ENCODE measurements around the gene ENTR1. TPM values are rescaled to one million over a fixed set of nuclear protein-coding genes. Genes with fewer than 3 reads are reported as not detected.

The ENTR1 gene
- total RNA-seq, 1 experiment from 2014 or later = 90.8 TPM

DNA sequence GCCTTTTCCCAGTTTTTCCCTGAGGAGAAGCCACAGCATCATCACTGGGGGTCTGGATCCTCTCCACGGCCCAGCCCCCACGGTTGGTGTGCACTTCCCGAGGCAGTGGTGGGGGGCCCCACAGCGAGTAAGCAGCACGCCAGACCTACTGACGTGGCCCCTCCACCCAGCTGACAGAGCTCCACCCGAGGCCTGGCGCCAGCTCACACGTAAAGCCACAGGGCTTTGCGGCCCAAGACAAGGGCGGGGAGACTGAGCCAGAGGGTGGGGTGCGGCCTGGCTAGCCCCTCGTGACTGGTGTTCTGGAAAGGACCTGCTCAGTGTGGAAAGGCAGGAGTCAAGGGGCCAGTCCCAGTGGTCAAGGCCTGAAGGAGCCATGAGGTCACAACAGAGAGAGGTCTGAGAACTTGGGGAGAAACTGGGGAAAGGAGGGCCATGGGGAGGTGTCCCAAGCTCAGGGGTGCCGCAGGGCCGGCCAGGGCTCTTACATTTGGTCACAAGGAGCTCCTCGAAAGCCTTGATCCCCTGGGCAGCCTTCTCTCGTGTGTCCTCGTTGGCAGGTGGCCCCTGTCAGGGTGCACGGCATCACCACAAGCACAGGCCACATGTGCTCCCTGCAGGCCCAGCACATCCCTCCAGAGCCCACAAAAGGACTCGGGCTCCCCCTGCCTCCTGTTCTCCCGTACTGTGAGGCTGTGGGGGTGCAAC, 15.9 kb downstream of the ENTR1 start:
- Histone ChIP-seq H3K4me3 (ENCODE audit: low read depth in 2 of 2, low read length in 2 of 2) (no peak overlapping the region), H3K9me3 (ENCODE audit: control insufficient read depth, insufficient read depth, low read depth, low read length) (no peaks in the 10 kb centered on the region), H3K27me3 (ENCODE audit: control insufficient read depth, insufficient read depth, low read length) (no peaks in the 10 kb centered on the region), H3K36me3 (ENCODE audit: control insufficient read depth, insufficient read depth, low read length) (no peaks in the 10 kb centered on the region; the same call in 1 of the 2 replicates), H3K27ac (ENCODE audit: low read length) (no peak overlapping the region), H3K4me1 (ENCODE audit: control insufficient read depth, insufficient read depth, low read length) (0 out of 2 replicates have a peak, but pooled peaks cover 4% of the 10 kb centered on the region)
- no peak for ATAC-seq
- ChIA-PET POLR2A (interaction anchor here (1.0 kb wide), 1 partner anchor 9 kb away, joined by 6 read pairs; no protein-coding TSS in a partner anchor), CTCF (no interaction called here)
- DNase-seq (ENCODE audit: low read depth, low spot score) = no peak
- intact Hi-C loops (cut with micrococcal nuclease; ENCODE audit: unreplicated experiment) = no loop called here
- in situ Hi-C loops (cut with HindIII; ENCODE audit: low pct_unique_long_range_greater_than_20kb, low sequenced_read_pairs) = no loop called here
- no peak for TF ChIP-seq POLR2AphosphoS5 (IDR thresholded peaks at IDR 0.05; ENCODE audit: low read depth, low read length)
- BruUV-seq (replicated peaks) = no TSS peak

DNA sequence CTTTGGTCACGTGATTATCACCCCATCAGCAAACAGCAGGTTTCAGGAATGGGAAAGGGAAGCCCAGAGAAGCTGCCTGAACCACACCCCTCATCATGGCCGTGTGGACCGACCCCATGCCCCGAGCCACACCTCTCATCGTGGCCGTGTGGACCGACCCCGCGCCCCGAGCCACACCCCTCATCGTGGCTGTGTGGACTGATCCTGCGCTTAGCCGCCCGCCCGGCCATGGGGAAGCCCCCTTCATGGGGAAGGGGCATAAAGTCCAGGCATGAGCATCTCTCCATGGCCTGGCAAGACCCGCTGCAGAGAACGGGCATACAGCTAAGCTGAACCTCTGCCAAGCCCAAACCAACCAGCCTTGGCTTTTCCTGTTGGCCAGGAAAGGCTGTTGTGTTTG, 16.9 kb downstream of the ENTR1 start:
- POLR2A ChIA-PET = no interaction called here
- in situ Hi-C loops (cut with HindIII; ENCODE audit: low pct_unique_long_range_greater_than_20kb, low sequenced_read_pairs) (no loop called here), intact Hi-C loops (cut with micrococcal nuclease; ENCODE audit: unreplicated experiment) (no loop called here)
- ATAC-seq (no peak), DNase-seq (ENCODE audit: low read depth, low spot score) (no peak)
- H3K9me3 ChIP-seq (ENCODE audit: control insufficient read depth, insufficient read depth, low read depth, low read length) = no peaks in the 10 kb centered on the region
- no peak overlapping the region for H3K27ac ChIP-seq (ENCODE audit: low read length)
- BruUV-seq (replicated peaks) = no TSS peak
- no peaks in the 10 kb centered on the region; the same call in 1 of the 2 replicates for H3K36me3 ChIP-seq (ENCODE audit: control insufficient read depth, insufficient read depth, low read length)
- TF ChIP-seq SIN3A (IDR thresholded peaks at IDR 0.05; ENCODE audit: borderline replicate concordance, insufficient read depth, low read depth, low read length) = no peak
- no peak for TF ChIP-seq POLR2AphosphoS5 (IDR thresholded peaks at IDR 0.05; ENCODE audit: low read depth, low read length)
- TF ChIP-seq TCF7L2 (IDR thresholded peaks at IDR 0.05; ENCODE audit: low read depth, low read length) = no peak
- TF ChIP-seq, protein P1, sequence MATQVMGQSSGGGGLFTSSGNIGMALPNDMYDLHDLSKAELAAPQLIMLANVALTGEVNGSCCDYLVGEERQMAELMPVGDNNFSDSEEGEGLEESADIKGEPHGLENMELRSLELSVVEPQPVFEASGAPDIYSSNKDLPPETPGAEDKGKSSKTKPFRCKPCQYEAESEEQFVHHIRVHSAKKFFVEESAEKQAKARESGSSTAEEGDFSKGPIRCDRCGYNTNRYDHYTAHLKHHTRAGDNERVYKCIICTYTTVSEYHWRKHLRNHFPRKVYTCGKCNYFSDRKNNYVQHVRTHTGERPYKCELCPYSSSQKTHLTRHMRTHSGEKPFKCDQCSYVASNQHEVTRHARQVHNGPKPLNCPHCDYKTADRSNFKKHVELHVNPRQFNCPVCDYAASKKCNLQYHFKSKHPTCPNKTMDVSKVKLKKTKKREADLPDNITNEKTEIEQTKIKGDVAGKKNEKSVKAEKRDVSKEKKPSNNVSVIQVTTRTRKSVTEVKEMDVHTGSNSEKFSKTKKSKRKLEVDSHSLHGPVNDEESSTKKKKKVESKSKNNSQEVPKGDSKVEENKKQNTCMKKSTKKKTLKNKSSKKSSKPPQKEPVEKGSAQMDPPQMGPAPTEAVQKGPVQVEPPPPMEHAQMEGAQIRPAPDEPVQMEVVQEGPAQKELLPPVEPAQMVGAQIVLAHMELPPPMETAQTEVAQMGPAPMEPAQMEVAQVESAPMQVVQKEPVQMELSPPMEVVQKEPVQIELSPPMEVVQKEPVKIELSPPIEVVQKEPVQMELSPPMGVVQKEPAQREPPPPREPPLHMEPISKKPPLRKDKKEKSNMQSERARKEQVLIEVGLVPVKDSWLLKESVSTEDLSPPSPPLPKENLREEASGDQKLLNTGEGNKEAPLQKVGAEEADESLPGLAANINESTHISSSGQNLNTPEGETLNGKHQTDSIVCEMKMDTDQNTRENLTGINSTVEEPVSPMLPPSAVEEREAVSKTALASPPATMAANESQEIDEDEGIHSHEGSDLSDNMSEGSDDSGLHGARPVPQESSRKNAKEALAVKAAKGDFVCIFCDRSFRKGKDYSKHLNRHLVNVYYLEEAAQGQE (IDR thresholded peaks at IDR 0.05; ENCODE audit: insufficient read depth in 1 of 2, low read depth in 2 of 2, low read length in 1 of 2) = no peak
- TF ChIP-seq, protein P2, sequence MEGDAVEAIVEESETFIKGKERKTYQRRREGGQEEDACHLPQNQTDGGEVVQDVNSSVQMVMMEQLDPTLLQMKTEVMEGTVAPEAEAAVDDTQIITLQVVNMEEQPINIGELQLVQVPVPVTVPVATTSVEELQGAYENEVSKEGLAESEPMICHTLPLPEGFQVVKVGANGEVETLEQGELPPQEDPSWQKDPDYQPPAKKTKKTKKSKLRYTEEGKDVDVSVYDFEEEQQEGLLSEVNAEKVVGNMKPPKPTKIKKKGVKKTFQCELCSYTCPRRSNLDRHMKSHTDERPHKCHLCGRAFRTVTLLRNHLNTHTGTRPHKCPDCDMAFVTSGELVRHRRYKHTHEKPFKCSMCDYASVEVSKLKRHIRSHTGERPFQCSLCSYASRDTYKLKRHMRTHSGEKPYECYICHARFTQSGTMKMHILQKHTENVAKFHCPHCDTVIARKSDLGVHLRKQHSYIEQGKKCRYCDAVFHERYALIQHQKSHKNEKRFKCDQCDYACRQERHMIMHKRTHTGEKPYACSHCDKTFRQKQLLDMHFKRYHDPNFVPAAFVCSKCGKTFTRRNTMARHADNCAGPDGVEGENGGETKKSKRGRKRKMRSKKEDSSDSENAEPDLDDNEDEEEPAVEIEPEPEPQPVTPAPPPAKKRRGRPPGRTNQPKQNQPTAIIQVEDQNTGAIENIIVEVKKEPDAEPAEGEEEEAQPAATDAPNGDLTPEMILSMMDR (IDR thresholded peaks at IDR 0.05) = no peak
- no peaks in the 10 kb centered on the region for H3K27me3 ChIP-seq (ENCODE audit: control insufficient read depth, insufficient read depth, low read length)
- 0 out of 2 replicates have a peak, but pooled peaks cover under 1% of the 10 kb centered on the region for H3K4me1 ChIP-seq (ENCODE audit: control insufficient read depth, insufficient read depth, low read length)
- CTCF ChIA-PET = no interaction called here
- no peak overlapping the region for H3K4me3 ChIP-seq (ENCODE audit: low read depth in 2 of 2, low read length in 2 of 2)
